ENCODE data around the gene PDHX. TPM values are rescaled to one million over a fixed set of nuclear protein-coding genes. Genes with fewer than 3 reads are reported as not detected.

PDHX gene
- polyA plus RNA-seq, 3 donors: 9.3 to 19.5 (median 17.5) TPM

DNA sequence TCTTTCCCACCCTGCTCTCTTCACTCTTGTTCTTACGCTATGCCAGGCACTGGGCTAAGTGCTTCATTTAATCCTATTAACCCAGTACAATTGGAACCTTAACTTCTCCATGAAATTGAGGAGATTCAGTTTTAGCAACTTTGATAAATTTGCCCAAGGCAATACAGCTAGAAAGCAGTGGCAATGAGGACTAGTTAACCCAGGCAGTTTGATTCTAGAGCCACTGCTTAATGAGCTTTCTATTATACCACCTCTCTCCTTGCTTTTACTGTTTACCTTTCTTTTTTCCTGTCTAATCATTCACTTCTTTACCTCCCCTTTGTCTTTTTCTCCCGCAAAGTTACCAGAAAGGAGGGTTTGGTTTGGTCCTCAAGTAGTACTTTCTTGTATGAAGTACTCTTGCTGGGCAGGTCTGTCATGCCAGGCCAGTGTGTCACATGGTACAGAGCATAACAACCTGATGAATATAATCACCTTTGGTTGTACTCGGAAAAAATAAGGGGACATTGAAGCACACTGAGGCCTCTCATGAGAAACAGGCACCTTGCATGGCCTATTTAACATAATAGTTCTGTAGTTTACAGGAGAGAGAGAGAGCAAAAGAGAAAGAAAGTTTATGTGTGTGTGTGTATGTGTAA, 70.6 kb downstream of the PDHX start:
- peaks cover 10 to 38% of the 10 kb centered on the region in 2 donors for H3K36me3 ChIP-seq (replicated peaks in 1 of 2; ENCODE audit: control insufficient read depth in 1 of 2, insufficient read depth in 2 of 2, low read length in 2 of 2)
- no peak for DNase-seq
- intact Hi-C loops (cut with micrococcal nuclease): no loop called here
- H3K9me3 Mint-ChIP-seq: no peaks in the 10 kb centered on the region
- no peak overlapping the region for H3K4me3 ChIP-seq (replicated peaks in 1 of 3; ENCODE audit: low read depth in 2 of 3, low read length in 3 of 3)
- no peak overlapping the region for H2AFZ ChIP-seq (ENCODE audit: insufficient read depth, low read depth, low read length, poor library complexity, severe bottlenecking)
- no peaks in the 10 kb centered on the region for H3K9me3 ChIP-seq (replicated peaks in 1 of 2; ENCODE audit: control insufficient read depth in 1 of 2, insufficient read depth in 1 of 2, low read length in 2 of 2)
- no peaks in the 10 kb centered on the region for H4K20me1 ChIP-seq (ENCODE audit: insufficient read depth, low read length)
- peaks cover 48% of the 10 kb centered on the region in 2 donors for H3K36me3 Mint-ChIP-seq
- no peaks in the 10 kb centered on the region for H3K27me3 ChIP-seq (ENCODE audit: control insufficient read depth in 2 of 2, insufficient read depth in 2 of 2, low read length in 2 of 2)
- H3K9ac ChIP-seq (ENCODE audit: insufficient read depth, low read length, poor library complexity, severe bottlenecking): no peak overlapping the region
- peaks cover 5% of the 10 kb centered on the region for H3K4me1 Mint-ChIP-seq
- H3K4me1 ChIP-seq (ENCODE audit: control insufficient read depth in 1 of 2, insufficient read depth in 2 of 2, low read length in 2 of 2): no peaks in the 10 kb centered on the region
- no peaks in the 10 kb centered on the region for H3K79me2 ChIP-seq (ENCODE audit: insufficient read depth, low read length)
- H3K27ac Mint-ChIP-seq: peak overlapping the region in 1 of 7 donors; percentile 5
- no peaks in the 10 kb centered on the region for H3K27me3 Mint-ChIP-seq (ENCODE audit: low read depth in 3 of 3)
- TF ChIP-seq, protein P1, sequence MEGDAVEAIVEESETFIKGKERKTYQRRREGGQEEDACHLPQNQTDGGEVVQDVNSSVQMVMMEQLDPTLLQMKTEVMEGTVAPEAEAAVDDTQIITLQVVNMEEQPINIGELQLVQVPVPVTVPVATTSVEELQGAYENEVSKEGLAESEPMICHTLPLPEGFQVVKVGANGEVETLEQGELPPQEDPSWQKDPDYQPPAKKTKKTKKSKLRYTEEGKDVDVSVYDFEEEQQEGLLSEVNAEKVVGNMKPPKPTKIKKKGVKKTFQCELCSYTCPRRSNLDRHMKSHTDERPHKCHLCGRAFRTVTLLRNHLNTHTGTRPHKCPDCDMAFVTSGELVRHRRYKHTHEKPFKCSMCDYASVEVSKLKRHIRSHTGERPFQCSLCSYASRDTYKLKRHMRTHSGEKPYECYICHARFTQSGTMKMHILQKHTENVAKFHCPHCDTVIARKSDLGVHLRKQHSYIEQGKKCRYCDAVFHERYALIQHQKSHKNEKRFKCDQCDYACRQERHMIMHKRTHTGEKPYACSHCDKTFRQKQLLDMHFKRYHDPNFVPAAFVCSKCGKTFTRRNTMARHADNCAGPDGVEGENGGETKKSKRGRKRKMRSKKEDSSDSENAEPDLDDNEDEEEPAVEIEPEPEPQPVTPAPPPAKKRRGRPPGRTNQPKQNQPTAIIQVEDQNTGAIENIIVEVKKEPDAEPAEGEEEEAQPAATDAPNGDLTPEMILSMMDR (IDR thresholded peaks at IDR 0.05): no peak
- no peak overlapping the region for H3K4me2 ChIP-seq (replicated peaks; ENCODE audit: extremely low read depth, low read length, poor library complexity, severe bottlenecking)
- no peak overlapping the region for H3K4me3 Mint-ChIP-seq
- 71% methylated on average over 1 of the region's 3 CpGs for WGBS (ENCODE audit: insufficient coverage)
- no peak overlapping the region for H3K27ac ChIP-seq (ENCODE audit: low read depth in 1 of 2, low read length in 2 of 2)

DNA sequence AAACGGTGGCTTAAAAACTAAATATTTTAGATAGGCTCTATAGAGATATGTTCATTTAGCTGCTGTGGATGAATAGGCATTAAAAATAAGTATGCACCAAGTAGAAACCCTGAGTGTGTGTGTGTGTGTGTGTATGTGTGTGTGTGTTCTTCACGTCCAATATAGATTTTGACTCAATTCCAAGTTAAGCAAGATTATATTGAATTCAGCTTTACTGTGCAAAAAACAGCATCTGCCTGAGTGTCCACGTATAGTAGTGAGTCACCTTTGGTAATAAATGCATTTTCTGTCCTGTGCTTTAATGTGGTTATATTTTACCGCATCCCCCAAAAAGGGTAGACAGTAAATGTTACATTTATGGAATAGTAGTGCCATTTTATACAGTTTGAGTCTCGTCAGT, 71.2 kb downstream of the PDHX start:
- no peaks in the 10 kb centered on the region for H3K9me3 ChIP-seq (replicated peaks in 1 of 2; ENCODE audit: control insufficient read depth in 1 of 2, insufficient read depth in 1 of 2, low read length in 2 of 2)
- Mint-ChIP-seq H3K36me3 (peaks cover 42 to 43% of the 10 kb centered on the region in 2 donors), H3K27ac (no peak overlapping the region)

More for the DNA sequence above, 71.2 kb downstream of the PDHX start:
- Mint-ChIP-seq H3K9me3 (no peaks in the 10 kb centered on the region), H3K27me3 (ENCODE audit: low read depth in 3 of 3) (no peaks in the 10 kb centered on the region), H3K4me1 (peaks cover 5% of the 10 kb centered on the region), H3K4me3 (no peak overlapping the region)
- intact Hi-C loops (cut with micrococcal nuclease): no loop called here
- H4K20me1 ChIP-seq (ENCODE audit: insufficient read depth, low read length): no peaks in the 10 kb centered on the region
- TF ChIP-seq, protein P1 (IDR thresholded peaks at IDR 0.05): no peak
- H3K9ac ChIP-seq (ENCODE audit: insufficient read depth, low read length, poor library complexity, severe bottlenecking): no peak overlapping the region
- no peaks in the 10 kb centered on the region for H3K27me3 ChIP-seq (ENCODE audit: control insufficient read depth in 2 of 2, insufficient read depth in 2 of 2, low read length in 2 of 2)
- no peak overlapping the region for H3K27ac ChIP-seq (ENCODE audit: low read depth in 1 of 2, low read length in 2 of 2)
- H3K36me3 ChIP-seq (replicated peaks in 1 of 2; ENCODE audit: control insufficient read depth in 1 of 2, insufficient read depth in 2 of 2, low read length in 2 of 2): peaks cover 10 to 38% of the 10 kb centered on the region in 2 donors
- 67% methylated on average over 3 of the region's 5 CpGs for WGBS (ENCODE audit: insufficient coverage)
- H3K4me2 ChIP-seq (replicated peaks; ENCODE audit: extremely low read depth, low read length, poor library complexity, severe bottlenecking): no peak overlapping the region
- H3K79me2 ChIP-seq (ENCODE audit: insufficient read depth, low read length): no peaks in the 10 kb centered on the region
- H3K4me3 ChIP-seq (replicated peaks in 1 of 3; ENCODE audit: low read depth in 2 of 3, low read length in 3 of 3): no peak overlapping the region
- H2AFZ ChIP-seq (ENCODE audit: insufficient read depth, low read depth, low read length, poor library complexity, severe bottlenecking): no peak overlapping the region
- no peak for DNase-seq
- no peaks in the 10 kb centered on the region for H3K4me1 ChIP-seq (ENCODE audit: control insufficient read depth in 1 of 2, insufficient read depth in 2 of 2, low read length in 2 of 2)
